Keratinocyte (primary cell): ENCODE results near the gene BANF2. TPM values are rescaled to one million over a fixed set of nuclear protein-coding genes. Genes with fewer than 3 reads are reported as not detected.
"Not testable (repeated sequence)": the region's sequence is repeated elsewhere in the genome, so short reads cannot be mapped to it uniquely, and the experiment has no call there.

Experiments
- DNase-seq: peaks from one replicate; pipeline ENCODE4 v3.0.0-alpha.2; 2011; ENCODE audit warnings: low read depth, missing footprints, low spot score
- FAIRE-seq: peaks from 2 replicates; lab custom pipeline; 2011; peaks lifted over from hg19 to GRCh38; lab: Jason Lieb, UNC
- H2AFZ ChIP-seq: 2 replicates; pipeline ENCODE4 v1.6.0; 2012; ENCODE audit warnings: low read length, control low read depth, inconsistent platforms; ENCODE audit not compliant: control insufficient read depth
- H3K27ac ChIP-seq: 2 replicates; pipeline ENCODE4 v1.5.1; 2011; ENCODE audit warnings: low read length; ENCODE audit not compliant: control insufficient read depth, insufficient read depth
- H3K27me3 ChIP-seq: 3 replicates; pipeline ENCODE4 v1.6.0; 2011; ENCODE audit warnings: low read length; ENCODE audit not compliant: control insufficient read depth, insufficient read depth; ENCODE audit errors: extremely low read depth
- H3K36me3 ChIP-seq, 2 experiments: 2 replicates in 1 of 2; 3 replicates in 1 of 2; pipeline ENCODE4 v1.5.1; 2011; ENCODE audit warnings: low read length in 2 of 2, mild to moderate bottlenecking in 1 of 2; ENCODE audit not compliant: control insufficient read depth in 2 of 2, insufficient read depth in 2 of 2; ENCODE audit errors: extremely low read depth in 1 of 2
- H3K4me1 ChIP-seq: 3 replicates; pipeline ENCODE4 v1.5.1; 2011; ENCODE audit warnings: low read length; ENCODE audit not compliant: control insufficient read depth, insufficient read depth; ENCODE audit errors: extremely low read depth
- H3K4me2 ChIP-seq: 3 replicates; pipeline ENCODE4 v1.6.0; 2011; ENCODE audit warnings: low read depth, low read length; ENCODE audit not compliant: control insufficient read depth, insufficient read depth; ENCODE audit errors: extremely low read depth
- H3K4me3 ChIP-seq, 3 experiments: fragments of 200-600 bp in 1 of 3; sonication (generic) in 1 of 3; 2 replicates in 2 of 3; 3 replicates in 1 of 3; pipeline ENCODE4 v1.5.1; 2011 to 2016; ENCODE audit warnings: low read length in 3 of 3, mild to moderate bottlenecking in 3 of 3, control low read depth in 2 of 3, inconsistent platforms in 1 of 3, low read depth in 1 of 3, mixed read lengths in 1 of 3, mixed run types in 1 of 3, moderate library complexity in 1 of 3; ENCODE audit not compliant: control insufficient read depth in 2 of 3, insufficient read depth in 2 of 3; ENCODE audit errors: extremely low read depth in 1 of 3
- H3K79me2 ChIP-seq: 2 replicates; pipeline ENCODE4 v1.6.0; 2012; ENCODE audit warnings: low read length; ENCODE audit not compliant: control insufficient read depth, insufficient read depth
- H3K9ac ChIP-seq: 3 replicates; pipeline ENCODE4 v1.6.0; 2011; ENCODE audit warnings: low read length; ENCODE audit not compliant: control insufficient read depth, insufficient read depth; ENCODE audit errors: extremely low read depth
- H3K9me1 ChIP-seq: 3 replicates; pipeline ENCODE4 v1.6.0; 2011; ENCODE audit warnings: low read length; ENCODE audit not compliant: control insufficient read depth, insufficient read depth; ENCODE audit errors: extremely low read depth
- H3K9me3 ChIP-seq: 2 replicates; pipeline ENCODE4 v1.5.1; 2012; ENCODE audit warnings: low read depth, low read length; ENCODE audit not compliant: control insufficient read depth
- H4K20me1 ChIP-seq: 3 replicates; pipeline ENCODE4 v1.6.0; 2011; ENCODE audit warnings: low read length; ENCODE audit not compliant: control insufficient read depth, insufficient read depth; ENCODE audit errors: extremely low read depth
- EZH2 ChIP-seq: IDR thresholded peaks from one replicate; pipeline ENCODE4 v1.6.1; 2012; ENCODE audit warnings: inconsistent platforms, mild to moderate bottlenecking, low read length, moderate library complexity
- dilution Hi-C: fragments of 300-500 bp; cut with MboI; formaldehyde crosslinking; loops from one replicate; pipeline ENCODE4 v1.7.0; 2020; ENCODE audit warnings: low sequenced_read_pairs; ENCODE audit not compliant: extremely low pct_ligation_motif_present
- polyA plus RNA-seq, 5 experiments: library from polyadenylated mRNA; depleted of rRNA in 3 of 5; stranded (reverse) in 3 of 5; stranded (forward) in 1 of 5; unstranded in 1 of 5; fragments of >200 nt; gene quantifications; 1 replicate in 1 of 5; 2 replicates in 3 of 5; 3 replicates in 1 of 5; pipeline versions ENCODE4 v1.2.1 to v1.2.3, GENCODE V29; 2011 to 2012; ENCODE audit warnings: missing spikeins in 2 of 5, low read depth in 1 of 5, low replicate concordance in 1 of 5
- TF ChIP-seq, protein P1 (sequence below), 3 experiments: IDR thresholded peaks in 1 of 3; conservative IDR thresholded peaks in 1 of 3; optimal IDR thresholded peaks in 1 of 3; 2 replicates in 2 of 3; 3 replicates in 1 of 3; pipeline versions ENCODE3 to v1.5.1; 2011; ENCODE audit warnings: low read length in 3 of 3, mild to moderate bottlenecking in 3 of 3, moderate library complexity in 2 of 3, control low read depth in 1 of 3, inconsistent platforms in 1 of 3; ENCODE audit not compliant: insufficient read depth in 2 of 3; ENCODE audit errors: extremely low read depth in 1 of 3

Gene BANF2
- polyA plus RNA-seq, 1 donor (not counting 4 experiments of a cell fraction or from before 2014, with no cell fraction given), result not detected

GRCh38 chr20:17776551-17776950 lies 76.8 kb downstream of the BANF2 start:
- dilution Hi-C loops, result no loop called here
- FAIRE-seq, result no peak

DNA sequence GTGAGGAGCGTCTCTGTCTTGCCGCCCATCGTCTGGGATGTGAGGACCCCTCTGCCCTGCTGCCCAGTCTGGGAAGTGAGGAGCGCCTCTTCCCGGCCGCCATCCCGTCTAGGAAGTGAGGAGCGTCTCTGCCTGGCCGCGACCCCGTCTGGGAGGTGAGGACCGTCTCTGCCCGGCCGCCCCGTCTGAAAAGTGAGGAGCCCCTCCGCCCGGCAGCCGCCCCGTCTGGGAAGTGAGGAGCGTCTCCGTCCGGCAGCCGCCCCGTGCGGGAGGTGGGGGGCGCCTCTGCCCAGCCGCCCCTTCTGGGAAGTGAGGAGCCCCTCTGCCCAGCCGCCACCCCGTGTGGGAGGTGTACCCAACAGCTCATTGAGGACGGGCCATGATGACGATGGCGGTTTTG lies 79.2 kb downstream of the BANF2 start:
- H3K9me3 ChIP-seq, H2AFZ ChIP-seq, H3K4me3 ChIP-seq, H3K4me2 ChIP-seq, H4K20me1 ChIP-seq, H3K36me3 ChIP-seq, H3K9ac ChIP-seq, H3K79me2 ChIP-seq, H3K27me3 ChIP-seq, dilution Hi-C loops, FAIRE-seq, H3K4me1 ChIP-seq, DNase-seq, H3K9me1 ChIP-seq, H3K27ac ChIP-seq: not testable (repeated sequence)

More at GRCh38 chr20:17776551-17776950, 76.8 kb downstream of the BANF2 start:
- H3K4me1 ChIP-seq, result no peaks in the 10 kb centered on the region
- H3K9me1 ChIP-seq, result no peaks in the 10 kb centered on the region
- no peaks in the 10 kb centered on the region for H3K36me3 ChIP-seq
- no peak overlapping the region for H3K4me2 ChIP-seq
- no peaks in the 10 kb centered on the region for H4K20me1 ChIP-seq
- H3K79me2 ChIP-seq, result no peaks in the 10 kb centered on the region
- H3K27me3 ChIP-seq, result no peaks in the 10 kb centered on the region
- H3K9ac ChIP-seq, result no peak overlapping the region
- H3K4me3 ChIP-seq, result no peak overlapping the region
- no peak overlapping the region for H3K27ac ChIP-seq
- DNase-seq, result no peak
- no peak overlapping the region for H2AFZ ChIP-seq
- TF ChIP-seq, protein P1, sequence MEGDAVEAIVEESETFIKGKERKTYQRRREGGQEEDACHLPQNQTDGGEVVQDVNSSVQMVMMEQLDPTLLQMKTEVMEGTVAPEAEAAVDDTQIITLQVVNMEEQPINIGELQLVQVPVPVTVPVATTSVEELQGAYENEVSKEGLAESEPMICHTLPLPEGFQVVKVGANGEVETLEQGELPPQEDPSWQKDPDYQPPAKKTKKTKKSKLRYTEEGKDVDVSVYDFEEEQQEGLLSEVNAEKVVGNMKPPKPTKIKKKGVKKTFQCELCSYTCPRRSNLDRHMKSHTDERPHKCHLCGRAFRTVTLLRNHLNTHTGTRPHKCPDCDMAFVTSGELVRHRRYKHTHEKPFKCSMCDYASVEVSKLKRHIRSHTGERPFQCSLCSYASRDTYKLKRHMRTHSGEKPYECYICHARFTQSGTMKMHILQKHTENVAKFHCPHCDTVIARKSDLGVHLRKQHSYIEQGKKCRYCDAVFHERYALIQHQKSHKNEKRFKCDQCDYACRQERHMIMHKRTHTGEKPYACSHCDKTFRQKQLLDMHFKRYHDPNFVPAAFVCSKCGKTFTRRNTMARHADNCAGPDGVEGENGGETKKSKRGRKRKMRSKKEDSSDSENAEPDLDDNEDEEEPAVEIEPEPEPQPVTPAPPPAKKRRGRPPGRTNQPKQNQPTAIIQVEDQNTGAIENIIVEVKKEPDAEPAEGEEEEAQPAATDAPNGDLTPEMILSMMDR (optimal IDR thresholded peaks at IDR 0.05 in 1 of 3, IDR thresholded peaks at IDR 0.05 in 1 of 3, conservative IDR thresholded peaks at IDR 0.05 in 1 of 3; ENCODE audit: extremely low read depth in 1 of 3, insufficient read depth in 2 of 3, low read length in 3 of 3), result no peak
- TF ChIP-seq EZH2, result no peak
- no peaks in the 10 kb centered on the region for H3K9me3 ChIP-seq

- H3K27me3 ChIP-seq, result no peaks in the 10 kb centered on the region
- H3K9me3 ChIP-seq, result no peaks in the 10 kb centered on the region
- DNase-seq (no peak), FAIRE-seq (no peak)
- H3K9ac ChIP-seq, result no peak overlapping the region
- no peaks in the 10 kb centered on the region for H4K20me1 ChIP-seq
- H3K4me2 ChIP-seq, result no peak overlapping the region
- H3K79me2 ChIP-seq, result no peaks in the 10 kb centered on the region
- dilution Hi-C loops, result no loop called here
- H3K4me1 ChIP-seq, result no peaks in the 10 kb centered on the region
- H3K27ac ChIP-seq, result no peak overlapping the region
- H3K9me1 ChIP-seq, result no peaks in the 10 kb centered on the region
- H3K4me3 ChIP-seq, result no peak overlapping the region
- no peak overlapping the region for H2AFZ ChIP-seq
- no peaks in the 10 kb centered on the region for H3K36me3 ChIP-seq
- TF ChIP-seq EZH2, result no peak
- TF ChIP-seq, protein P1 (optimal IDR thresholded peaks at IDR 0.05 in 1 of 3, IDR thresholded peaks at IDR 0.05 in 1 of 3, conservative IDR thresholded peaks at IDR 0.05 in 1 of 3; ENCODE audit: extremely low read depth in 1 of 3, insufficient read depth in 2 of 3, low read length in 3 of 3), result no peak
Measured at GRCh38 chr20:17782768-17783167, 83.0 kb downstream of the BANF2 start.
